NOMO-1 (cell line): ENCODE measurements around the gene G3BP2.
"Not testable (repeated sequence)": the region's sequence is repeated elsewhere in the genome, so short reads cannot be mapped to it uniquely, and the experiment has no call there.

Experiments used
- DNase-seq, 2 experiments: peaks; one replicate each; lab custom pipeline; 2025; ENCODE audit not compliant: unreplicated experiment in 2 of 2; lab: John Stamatoyannopoulos, UW

G3BP2 gene

GRCh38 chr4:75685546-75686189, 12.5 kb upstream of the G3BP2 start:
- DNase-seq = no peak

- DNase-seq = no peak
These were observed 10.4 kb upstream of the G3BP2 start for GRCh38 chr4:75683482-75684155.

GRCh38 chr4:75679876-75680575, 6.8 kb upstream of the G3BP2 start:
- no peak for DNase-seq

GRCh38 chr4:75678965-75679364, 5.8 kb upstream of the G3BP2 start:
- no peak for DNase-seq

- no peak for DNase-seq
These were observed 5.3 kb upstream of the G3BP2 start for GRCh38 chr4:75678473-75678872.

- DNase-seq = no peak
These were observed 1.9 kb upstream of the G3BP2 start for GRCh38 chr4:75675004-75675531.

GRCh38 chr4:75673959-75674328, 733 bp upstream of the G3BP2 start:
- DNase-seq = no peak

- DNase-seq = peak; percentile 59 to 62
These were observed 667 bp downstream of the G3BP2 start for GRCh38 chr4:75672461-75673026.

GRCh38 chr4:75671802-75672421, 1.3 kb downstream of the G3BP2 start:
- DNase-seq = peak in 1 of 2 experiments; percentile 8

- no peak for DNase-seq
These were observed 4.6 kb downstream of the G3BP2 start for GRCh38 chr4:75668596-75668995.

- not testable (repeated sequence) for DNase-seq
These were observed 5.6 kb downstream of the G3BP2 start for GRCh38 chr4:75667636-75668035.

- DNase-seq = no peak
These were observed 6.9 kb downstream of the G3BP2 start for GRCh38 chr4:75666299-75666698.

GRCh38 chr4:75664604-75665003, 8.6 kb downstream of the G3BP2 start:
- DNase-seq = not testable (repeated sequence)

GRCh38 chr4:75662626-75663025, 10.6 kb downstream of the G3BP2 start:
- DNase-seq = no peak

- no peak for DNase-seq
These were observed 12.7 kb downstream of the G3BP2 start for GRCh38 chr4:75660491-75660890.

GRCh38 chr4:75659512-75660031, 13.6 kb downstream of the G3BP2 start:
- DNase-seq = no peak

- no peak for DNase-seq
These were observed 14.3 kb downstream of the G3BP2 start for GRCh38 chr4:75658876-75659275.

- no peak for DNase-seq
These were observed 17.6 kb downstream of the G3BP2 start for GRCh38 chr4:75655562-75655961.

GRCh38 chr4:75654905-75655304, 18.3 kb downstream of the G3BP2 start:
- DNase-seq = no peak

GRCh38 chr4:75653845-75654503, 19.2 kb downstream of the G3BP2 start:
- no peak for DNase-seq
